HG02759 (cell line): ENCODE data around the gene NUCB1.
A peak's percentile ranks its signal among the peaks of the same experiment; 100 is the strongest.

ENCODE experiments used
- ATAC-seq: cut with Tn5 transposase; IDR thresholded peaks from one replicate; pipeline ENCODE4 v1.9.1; 2021; ENCODE audit warnings: mild to moderate bottlenecking, moderate library complexity; ENCODE audit not compliant: unreplicated experiment

The NUCB1 gene

GRCh38 chr19:48933382-48933932, 33.3 kb downstream of the NUCB1 start, which contains the start of gene DHDH:
DHDH (plus strand) TSS chr19:48933699; CDS start chr19:48933722, 23 bp downstream.
- peak; percentile 48 for ATAC-seq

DNA sequence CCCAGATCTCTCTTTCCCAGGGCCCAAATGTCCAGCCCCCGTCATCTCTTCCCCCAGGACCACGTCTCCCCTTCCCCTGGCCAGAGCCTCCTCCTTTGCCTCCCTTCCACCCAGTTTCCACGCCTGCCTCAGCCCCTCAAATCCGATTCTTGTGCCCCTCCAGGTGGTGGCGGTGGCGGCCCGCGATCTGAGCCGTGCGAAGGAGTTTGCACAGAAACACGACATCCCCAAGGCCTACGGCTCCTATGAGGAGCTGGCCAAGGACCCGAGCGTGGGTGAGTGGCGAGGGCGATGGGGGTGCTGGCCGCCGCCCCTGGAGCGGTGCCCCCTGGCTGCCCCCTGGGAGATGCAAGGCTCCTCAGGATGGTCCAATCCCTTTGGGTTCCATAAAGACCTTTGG, 34.7 kb downstream of the NUCB1 start:
- ATAC-seq, result no peak

DNA sequence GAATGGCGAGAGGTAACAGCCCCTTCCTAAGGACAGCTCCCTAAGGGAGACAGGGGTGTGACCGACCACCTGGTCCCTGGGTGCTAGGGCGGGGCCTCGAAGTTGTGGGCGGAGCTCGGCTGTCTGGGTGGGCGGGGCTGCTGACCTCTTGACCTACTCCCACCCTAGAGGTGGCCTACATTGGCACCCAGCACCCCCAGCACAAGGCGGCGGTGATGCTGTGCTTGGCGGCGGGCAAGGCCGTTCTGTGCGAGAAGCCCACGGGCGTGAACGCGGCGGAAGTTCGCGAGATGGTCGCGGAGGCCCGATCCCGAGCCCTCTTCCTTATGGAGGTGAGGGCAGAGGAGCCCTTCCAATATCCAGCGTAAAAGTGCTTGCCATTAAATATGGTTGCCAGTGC, 35.8 kb downstream of the NUCB1 start:
- ATAC-seq, result no peak

DNA sequence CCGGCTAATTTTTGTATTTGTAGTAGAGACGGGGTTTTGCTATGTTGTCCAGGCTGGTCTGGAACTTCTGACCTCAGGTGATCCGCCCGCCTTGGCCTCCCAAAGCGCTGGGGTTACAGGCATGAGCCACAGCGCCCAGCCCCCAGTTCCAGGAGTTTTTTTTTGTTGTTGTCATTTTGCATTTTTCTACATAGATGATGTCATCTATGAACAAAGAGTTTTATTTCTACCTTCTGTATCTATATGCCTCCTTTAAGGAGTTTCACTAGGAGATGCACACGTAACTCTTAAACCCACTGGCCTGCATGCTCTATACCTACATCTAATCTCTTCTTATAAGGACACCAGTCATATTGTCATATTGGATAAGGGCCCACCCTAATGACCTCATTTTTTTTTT, 38.1 kb downstream of the NUCB1 start:
- no peak for ATAC-seq

- no peak for ATAC-seq
Observed at GRCh38 chr19:48940902-48941301, 40.8 kb downstream of the NUCB1 start.

GRCh38 chr19:48943081-48943480, 43.0 kb downstream of the NUCB1 start:
- ATAC-seq, result no peak

- ATAC-seq, result no peak
Observed at GRCh38 chr19:48945415-48945814, 45.3 kb downstream of the NUCB1 start.

DNA sequence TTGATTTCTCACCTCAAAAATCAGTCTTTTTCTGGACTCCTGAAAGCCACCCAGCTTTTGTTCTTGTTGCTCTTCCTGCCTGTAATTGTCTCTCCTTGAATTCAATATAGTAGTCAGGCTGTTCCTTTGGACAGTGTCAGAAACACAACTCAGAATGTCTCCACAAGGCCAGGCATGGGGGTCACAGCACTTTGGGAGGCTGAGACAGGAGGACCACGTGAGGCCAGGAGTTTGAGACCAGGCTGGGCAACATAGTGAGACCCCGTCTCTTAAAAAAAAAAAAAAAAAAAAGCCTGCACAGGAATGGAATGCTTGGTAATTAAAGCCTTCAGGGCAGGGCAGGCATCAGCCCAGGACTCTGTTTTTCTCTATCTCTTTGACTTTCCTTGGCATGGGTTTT, 45.7 kb downstream of the NUCB1 start:
- ATAC-seq, result no peak

GRCh38 chr19:48946463-48947257, 46.5 kb downstream of the NUCB1 start:
- ATAC-seq, result no peak

DNA sequence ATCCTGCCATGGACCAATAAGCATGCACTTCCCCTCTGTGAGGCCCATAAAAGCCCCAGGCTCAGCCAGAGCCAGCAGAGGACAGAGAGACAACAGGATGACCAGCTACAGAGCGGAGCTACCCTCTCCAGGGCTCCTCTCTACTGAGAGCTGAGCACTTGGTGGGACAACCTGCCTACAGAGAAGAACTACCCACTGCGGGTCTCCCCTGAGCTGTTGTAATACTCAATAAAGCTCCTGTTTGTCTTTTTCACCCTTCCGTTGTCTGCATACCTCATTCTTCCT, 47.1 kb downstream of the NUCB1 start:
- ATAC-seq, result no peak

DNA sequence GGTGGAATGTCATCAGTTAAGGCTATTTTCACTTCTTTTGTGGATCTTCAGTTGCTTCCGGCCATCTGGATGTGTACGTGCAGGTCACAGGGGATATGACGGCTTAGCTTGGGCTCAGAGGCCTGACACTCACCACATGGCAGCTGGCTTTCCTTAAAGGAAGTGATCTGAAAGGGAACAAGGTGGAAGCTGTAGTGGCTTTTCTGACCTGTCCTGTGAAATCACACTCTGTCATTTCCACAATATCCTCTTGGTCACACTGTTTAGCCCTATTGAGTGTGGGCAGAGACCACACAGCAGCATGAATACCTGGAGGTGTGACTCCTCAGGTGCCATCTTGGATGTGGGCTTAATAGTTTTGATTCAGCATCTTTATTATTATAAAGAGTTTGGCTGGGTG, 50.0 kb downstream of the NUCB1 start:
- ATAC-seq, result no peak

GRCh38 chr19:48950830-48951519, 50.9 kb downstream of the NUCB1 start:
- ATAC-seq, result no peak

- ATAC-seq, result no peak
Observed at GRCh38 chr19:48953141-48953540, 53.0 kb downstream of the NUCB1 start.

- no peak for ATAC-seq
Observed at GRCh38 chr19:48953990-48954594, 54.0 kb downstream of the NUCB1 start.

DNA sequence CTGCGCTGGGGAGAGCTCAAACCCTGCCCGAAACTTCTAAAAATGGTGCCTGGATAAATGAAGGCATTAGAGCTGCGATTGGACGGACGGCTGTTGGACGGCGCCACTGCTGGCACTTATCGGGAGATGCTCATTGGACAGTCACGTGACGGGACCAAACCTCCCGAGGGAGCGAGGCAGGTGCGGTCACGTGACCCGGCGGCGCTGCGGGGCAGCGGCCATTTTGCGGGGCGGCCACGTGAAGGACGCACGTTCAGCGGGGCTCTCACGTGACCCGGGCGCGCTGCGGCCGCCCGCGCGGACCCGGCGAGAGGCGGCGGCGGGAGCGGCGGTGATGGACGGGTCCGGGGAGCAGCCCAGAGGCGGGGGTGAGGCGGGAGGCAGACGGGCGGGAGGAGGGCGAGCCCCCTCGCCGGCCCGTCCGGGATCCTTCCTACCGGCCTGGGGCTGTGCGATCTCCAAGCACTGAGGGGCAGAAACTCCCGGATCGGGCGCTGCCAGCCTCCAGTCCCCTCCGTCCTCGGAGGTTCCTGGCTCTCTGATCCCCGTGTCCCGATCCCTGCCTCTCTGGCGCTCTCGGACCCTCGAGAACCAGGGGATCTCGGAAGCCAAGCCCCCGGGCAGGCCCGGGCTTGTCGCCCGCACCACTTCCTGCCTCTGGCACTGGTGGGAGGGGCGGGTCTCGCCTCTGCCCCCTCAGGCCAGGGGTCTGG, 54.6 kb downstream of the NUCB1 start, which contains the start of gene BAX:
BAX (plus strand) TSS at position 281 of the 713 bp plus-strand sequence; CDS start at position 335, 54 bp downstream.
- ATAC-seq, result peak; percentile 90

DNA sequence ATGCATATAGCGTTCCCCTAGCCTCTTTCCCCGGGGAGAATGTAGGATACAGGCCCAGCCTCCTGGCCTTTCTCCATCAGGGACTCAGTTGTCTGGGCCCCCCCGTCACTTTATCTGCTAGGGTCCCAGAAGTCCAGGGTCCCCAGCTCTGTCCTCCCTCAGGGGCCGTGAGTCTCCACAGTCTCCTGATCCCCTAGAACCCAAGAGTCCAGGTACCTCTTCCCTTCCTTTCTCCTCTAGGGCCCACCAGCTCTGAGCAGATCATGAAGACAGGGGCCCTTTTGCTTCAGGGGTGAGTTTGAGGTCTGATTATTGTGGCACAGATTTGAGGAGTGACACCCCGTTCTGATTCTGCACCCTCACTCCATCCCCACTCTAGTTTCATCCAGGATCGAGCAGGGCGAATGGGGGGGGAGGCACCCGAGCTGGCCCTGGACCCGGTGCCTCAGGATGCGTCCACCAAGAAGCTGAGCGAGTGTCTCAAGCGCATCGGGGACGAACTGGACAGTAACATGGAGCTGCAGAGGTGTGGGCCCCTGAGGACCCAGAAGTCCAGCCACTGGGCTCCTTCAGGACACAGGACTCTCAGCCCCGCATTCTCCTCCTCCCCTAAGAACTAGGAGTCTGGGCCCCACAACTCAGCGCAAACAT, 55.3 kb downstream of the NUCB1 start:
- ATAC-seq, result no peak

DNA sequence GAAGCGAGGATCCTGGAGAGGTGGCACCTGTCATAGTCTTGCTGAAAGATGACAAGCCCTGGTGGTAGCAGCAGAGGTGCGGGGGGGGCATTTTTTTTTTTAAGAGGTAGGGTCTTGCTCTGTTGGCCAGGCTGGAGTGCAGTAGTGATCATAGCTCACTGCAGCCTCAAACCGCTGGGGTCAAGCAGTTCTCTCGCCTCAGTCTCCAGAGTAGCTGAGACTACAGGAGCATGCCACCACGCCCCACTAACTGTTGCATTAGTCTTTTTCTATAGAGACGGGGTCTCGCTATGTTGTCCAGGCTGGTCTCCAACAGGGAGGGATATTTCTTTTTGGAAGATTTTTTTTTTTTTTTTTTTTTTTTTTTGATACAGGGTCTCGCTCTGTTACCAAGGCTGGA, 57.9 kb downstream of the NUCB1 start:
- no peak for ATAC-seq

DNA sequence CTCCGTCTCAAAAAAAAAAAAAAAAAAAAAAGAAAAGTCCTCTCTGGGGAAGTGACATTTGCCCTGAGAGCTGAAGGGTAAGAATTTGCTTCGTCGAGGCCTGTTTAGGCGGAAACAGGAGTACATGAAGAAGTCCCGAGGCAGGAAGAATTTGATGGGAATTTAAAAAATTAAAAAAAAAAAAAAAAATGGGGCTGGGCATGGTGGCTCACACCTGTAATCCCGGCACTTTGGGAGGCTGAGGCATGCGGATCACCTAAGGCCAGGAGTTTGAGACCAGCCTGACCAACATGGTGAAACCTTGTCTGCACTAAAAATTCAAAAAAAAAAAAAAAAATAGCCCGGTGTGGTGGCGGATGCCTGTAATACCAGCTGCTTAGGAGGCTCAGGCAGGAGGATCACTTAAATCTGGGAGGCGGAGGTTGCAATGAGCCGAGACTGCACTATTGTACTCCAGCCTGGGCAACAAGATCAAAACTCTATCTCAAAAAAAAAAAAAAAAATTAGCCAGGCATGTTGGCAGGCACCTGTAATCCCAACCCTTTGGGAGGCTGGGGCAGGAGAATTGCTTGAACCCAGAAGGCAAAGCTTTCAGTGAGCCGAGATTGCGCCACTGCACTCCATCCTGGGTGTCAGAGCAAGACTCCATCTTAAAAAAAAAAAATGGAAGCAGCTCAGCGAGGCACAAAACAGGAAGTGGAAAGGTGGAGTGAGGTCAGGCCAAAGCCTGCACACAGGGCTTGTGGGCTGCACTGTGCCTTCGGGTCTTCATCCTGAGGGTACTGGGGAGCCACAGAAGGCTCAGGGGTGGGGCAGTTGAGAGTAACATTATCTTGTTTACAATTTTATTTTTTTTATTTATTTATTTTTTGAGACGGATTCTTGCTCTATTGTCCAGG, 59.5 kb downstream of the NUCB1 start:
- ATAC-seq, result no peak

GRCh38 chr19:48961051-48961649, 61.0 kb downstream of the NUCB1 start:
- ATAC-seq, result no peak
